Endodermal cell (in vitro differentiated cells): ENCODE data around the gene NETO1. TPM values are rescaled to one million over a fixed set of nuclear protein-coding genes. Genes with fewer than 3 reads are reported as not detected.

Source experiments
- DNase-seq: peaks from one replicate; pipeline ENCODE4 v3.0.0-alpha.2; 2017
- H3K27ac ChIP-seq: 2 replicates; pipeline ENCODE4 v1.5.1; 2013; ENCODE audit warnings: mild to moderate bottlenecking, low read depth, low read length, moderate library complexity
- H3K27me3 ChIP-seq: 2 replicates; pipeline ENCODE4 v1.6.1; 2013; ENCODE audit warnings: mild to moderate bottlenecking, low read length, moderate library complexity; ENCODE audit not compliant: insufficient read depth, control insufficient read depth, poor library complexity, severe bottlenecking
- H3K36me3 ChIP-seq: 2 replicates; pipeline ENCODE4 v1.7.0; 2013; ENCODE audit warnings: mild to moderate bottlenecking, low read length, moderate library complexity; ENCODE audit not compliant: control insufficient read depth, insufficient read depth
- H3K4me1 ChIP-seq: one replicate; pipeline ENCODE4 v1.7.0; 2013; ENCODE audit warnings: low read length; ENCODE audit not compliant: control insufficient read depth, insufficient read depth
- H3K4me3 ChIP-seq: 2 replicates; pipeline ENCODE4 v1.5.1; 2013; ENCODE audit warnings: mild to moderate bottlenecking, low read length, moderate library complexity
- H3K9ac ChIP-seq: 2 replicates; pipeline ENCODE4 v1.6.1; 2013; ENCODE audit warnings: mild to moderate bottlenecking, low read length, moderate library complexity; ENCODE audit not compliant: poor library complexity, severe bottlenecking; ENCODE audit errors: extremely low read depth
- H3K9me3 ChIP-seq: 2 replicates; pipeline ENCODE4 v1.6.1; 2013; ENCODE audit warnings: mild to moderate bottlenecking, low read length, moderate library complexity; ENCODE audit not compliant: control insufficient read depth
- H3K27ac Mint-ChIP-seq: 2 replicates; pipeline ENCODE4 v1.8.0; 2020; ENCODE audit warnings: mixed read lengths
- H3K27me3 Mint-ChIP-seq: 2 replicates; pipeline ENCODE4 v1.8.0; 2021; ENCODE audit warnings: mild to moderate bottlenecking, mixed read lengths; ENCODE audit not compliant: insufficient read depth
- H3K36me3 Mint-ChIP-seq: 2 replicates; pipeline ENCODE4 v1.8.0; 2020; ENCODE audit warnings: low read depth, mixed read lengths
- H3K4me1 Mint-ChIP-seq: 2 replicates; pipeline ENCODE4 v1.8.0; 2020; ENCODE audit warnings: mixed read lengths
- H3K4me3 Mint-ChIP-seq: 2 replicates; pipeline ENCODE4 v1.8.0; 2020; ENCODE audit warnings: mild to moderate bottlenecking, moderate library complexity, mixed read lengths
- H3K9me3 Mint-ChIP-seq: 2 replicates; pipeline ENCODE4 v1.8.0; 2020; ENCODE audit warnings: mild to moderate bottlenecking, mixed read lengths
- WGBS, 2 experiments: methylation state at CpG; one replicate each; pipeline versions ENCODE4 v1.1.5 to v1.1.7; 2013; ENCODE audit warnings: missing lambda C conversion rate in 2 of 2, mixed read lengths in 1 of 2; ENCODE audit not compliant: insufficient coverage in 1 of 2, insufficient read length in 1 of 2; 5-methylcytosine and 5-hydroxymethylcytosine counted together
- microRNA-seq: library from miRNA; unstranded; fragments of <30 nt; microRNA quantifications from one replicate; pipeline ENCODE4 v1.2.0, GENCODE V29; 2020; ENCODE audit warnings: borderline microRNAs expressed
- total RNA-seq, 2 donors: library from RNA; stranded (reverse); fragmentation: NEBNext Ultra II Directional in 1 of 2; extraction: Animal tissue kit (Norgen Biotek cat#: 25700) in 1 of 2; gene quantifications; 2 replicates in 1 of 2; 3 replicates in 1 of 2; pipeline ENCODE4 v1.2.1, GENCODE V29; 2021
- TF ChIP-seq, protein P1 (sequence below): fragments of 200-600 bp; sonication (generic); conservative IDR thresholded peaks from 2 replicates; pipeline ENCODE4 v1.5.0; 2021; ENCODE audit warnings: antibody characterized with exemption, mild to moderate bottlenecking

Gene NETO1
- total RNA-seq, 2 donors from 2014 or later = 4.2 to 6.5 TPM

GRCh38 chr18:72700961-72701710, 166.7 kb downstream of the NETO1 start:
- DNase-seq = no peak
- H3K9ac ChIP-seq = no peak overlapping the region
- no peaks in the 10 kb centered on the region for H3K9me3 ChIP-seq
- no peaks in the 10 kb centered on the region for H3K4me1 ChIP-seq
- no peak overlapping the region for H3K4me3 ChIP-seq
- Mint-ChIP-seq H3K4me3 (no peak overlapping the region), H3K9me3 (no peaks in the 10 kb centered on the region), H3K4me1 (no peaks in the 10 kb centered on the region), H3K36me3 (no peaks in the 10 kb centered on the region), H3K27me3 (no peaks in the 10 kb centered on the region), H3K27ac (no peak overlapping the region)
- WGBS, 2 experiments = 13% methylated on average over 1 of the region's 1 CpG; no CpG with 5 or more reads in 1 of the 2 experiments
- TF ChIP-seq, protein P1, sequence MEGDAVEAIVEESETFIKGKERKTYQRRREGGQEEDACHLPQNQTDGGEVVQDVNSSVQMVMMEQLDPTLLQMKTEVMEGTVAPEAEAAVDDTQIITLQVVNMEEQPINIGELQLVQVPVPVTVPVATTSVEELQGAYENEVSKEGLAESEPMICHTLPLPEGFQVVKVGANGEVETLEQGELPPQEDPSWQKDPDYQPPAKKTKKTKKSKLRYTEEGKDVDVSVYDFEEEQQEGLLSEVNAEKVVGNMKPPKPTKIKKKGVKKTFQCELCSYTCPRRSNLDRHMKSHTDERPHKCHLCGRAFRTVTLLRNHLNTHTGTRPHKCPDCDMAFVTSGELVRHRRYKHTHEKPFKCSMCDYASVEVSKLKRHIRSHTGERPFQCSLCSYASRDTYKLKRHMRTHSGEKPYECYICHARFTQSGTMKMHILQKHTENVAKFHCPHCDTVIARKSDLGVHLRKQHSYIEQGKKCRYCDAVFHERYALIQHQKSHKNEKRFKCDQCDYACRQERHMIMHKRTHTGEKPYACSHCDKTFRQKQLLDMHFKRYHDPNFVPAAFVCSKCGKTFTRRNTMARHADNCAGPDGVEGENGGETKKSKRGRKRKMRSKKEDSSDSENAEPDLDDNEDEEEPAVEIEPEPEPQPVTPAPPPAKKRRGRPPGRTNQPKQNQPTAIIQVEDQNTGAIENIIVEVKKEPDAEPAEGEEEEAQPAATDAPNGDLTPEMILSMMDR = peak; percentile 75
- no peak overlapping the region for H3K27ac ChIP-seq
- H3K36me3 ChIP-seq = no peaks in the 10 kb centered on the region
- H3K27me3 ChIP-seq = no peaks in the 10 kb centered on the region

DNA sequence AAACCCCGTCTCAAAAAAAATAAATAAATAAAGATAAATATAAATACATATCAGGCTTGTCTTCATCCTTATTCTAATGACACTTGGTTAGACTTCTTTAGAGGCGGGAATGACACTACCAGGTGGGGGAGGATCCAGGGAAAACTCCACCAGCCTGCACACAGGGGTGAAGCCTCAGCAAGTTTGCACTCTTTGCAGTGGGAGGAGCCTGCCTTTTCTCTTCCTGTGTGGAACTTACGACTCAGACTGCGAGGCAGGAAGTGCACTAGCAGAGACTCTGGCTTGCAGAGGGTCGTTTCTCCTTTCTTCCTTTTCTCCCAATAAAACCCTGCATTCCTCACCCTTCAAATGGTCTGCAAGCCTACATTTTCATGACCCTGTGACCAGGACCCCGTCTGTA, 170.1 kb downstream of the NETO1 start:
- Mint-ChIP-seq H3K27ac (no peak overlapping the region), H3K4me3 (no peak overlapping the region), H3K36me3 (no peaks in the 10 kb centered on the region), H3K9me3 (no peaks in the 10 kb centered on the region), H3K27me3 (no peaks in the 10 kb centered on the region), H3K4me1 (peaks cover 5% of the 10 kb centered on the region)
- no peak overlapping the region for H3K4me3 ChIP-seq
- WGBS, 2 experiments = 79 to 92% methylated on average over 3 to 5 of the region's 6 CpGs
- no peaks in the 10 kb centered on the region for H3K36me3 ChIP-seq
- no peak overlapping the region for H3K27ac ChIP-seq
- no peaks in the 10 kb centered on the region for H3K4me1 ChIP-seq
- no peak for DNase-seq
- no peaks in the 10 kb centered on the region for H3K9me3 ChIP-seq
- TF ChIP-seq, protein P1 = no peak
- no peak overlapping the region for H3K9ac ChIP-seq
- no peaks in the 10 kb centered on the region for H3K27me3 ChIP-seq

DNA sequence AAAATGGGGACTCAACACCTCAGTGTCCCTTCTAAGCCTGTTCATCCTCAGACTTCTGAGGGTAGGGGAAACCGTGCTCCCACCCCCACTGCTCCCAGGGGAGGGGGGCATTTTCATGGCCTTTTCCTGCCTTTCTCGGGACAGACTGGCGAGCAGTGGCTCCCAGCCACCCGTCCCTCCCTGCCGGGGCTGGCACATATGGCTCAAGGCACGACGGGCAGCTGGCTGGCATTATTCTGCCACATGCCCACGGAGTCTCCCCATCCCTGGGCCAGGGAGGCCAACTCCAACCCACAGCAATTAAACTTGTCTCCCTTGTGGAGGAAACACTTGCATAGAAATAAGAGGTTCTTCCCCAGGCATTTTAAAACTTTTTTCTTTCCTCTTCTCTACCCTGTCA, 175.2 kb downstream of the NETO1 start:
- Histone ChIP-seq H3K4me3 (peak overlapping the region; percentile 34), H3K4me1 (no peaks in the 10 kb centered on the region), H3K9ac (no peak overlapping the region), H3K9me3 (no peaks in the 10 kb centered on the region), H3K27me3 (no peaks in the 10 kb centered on the region), H3K27ac (no peak overlapping the region), H3K36me3 (no peaks in the 10 kb centered on the region)
- peaks cover 12% of the 10 kb centered on the region for H3K4me1 Mint-ChIP-seq
- peak overlapping the region; percentile 36 for H3K27ac Mint-ChIP-seq
- no peaks in the 10 kb centered on the region for H3K36me3 Mint-ChIP-seq
- H3K4me3 Mint-ChIP-seq = peak overlapping the region; percentile 44
- H3K27me3 Mint-ChIP-seq = no peaks in the 10 kb centered on the region
- no peak for DNase-seq
- TF ChIP-seq, protein P1 = no peak
- 59 to 86% methylated on average over 1 to 8 of the region's 8 CpGs for WGBS, 2 experiments
- H3K9me3 Mint-ChIP-seq = no peaks in the 10 kb centered on the region

Small RNAs within 50 kb of the gene (microRNA-seq; reads per million reads assigned to microRNA genes)
- gene MIR548AV = not detected
